Stomach (tissue), 9 donors: ENCODE results near the gene TBC1D2. TPM values are rescaled to one million over a fixed set of nuclear protein-coding genes. Genes with fewer than 3 reads are reported as not detected.

Experiments
- DNase-seq, 2 donors: peaks; one replicate each; pipeline versions ENCODE4 v3.0.0 to v3.0.0-alpha.2; 2013 to 2019
- H3K27ac ChIP-seq, 5 donors: fragments of 200-600 bp in 4 of 5; sonication (generic) in 4 of 5; one replicate each; pipeline ENCODE4 v1.5.1; 2013 to 2019; ENCODE audit warnings: mild to moderate bottlenecking in 1 of 5, moderate library complexity in 1 of 5
- H3K27me3 ChIP-seq, 3 donors: fragments of 200-600 bp; sonication (generic); one replicate each; pipeline ENCODE4 v1.5.1; 2017 to 2019; ENCODE audit warnings: mixed run types in 1 of 3
- H3K36me3 ChIP-seq, 4 donors: fragments of 200-600 bp; sonication (generic); 1 replicate in 3 of 4; 2 replicates in 1 of 4; pipeline ENCODE4 v1.5.1; 2016 to 2019
- H3K4me1 ChIP-seq, 4 donors: fragments of 200-600 bp; sonication (generic); one replicate each; pipeline ENCODE4 v1.5.1; 2016 to 2019
- H3K4me3 ChIP-seq, 4 donors: fragments of 200-600 bp; sonication (generic) in 3 of 4; one replicate each; pipeline ENCODE4 v1.5.1; 2016 to 2019; ENCODE audit warnings: mild to moderate bottlenecking in 1 of 4
- H3K9me3 ChIP-seq, 4 donors: fragments of 200-600 bp; sonication (generic); one replicate each; pipeline ENCODE4 v1.5.1; 2016 to 2019
- EP300 ChIP-seq: sonication (generic); formaldehyde crosslinking; IDR thresholded peaks from one replicate; pipeline ENCODE4 v1.6.1; 2017; ENCODE audit warnings: antibody characterized with exemption
- POLR2A ChIP-seq, 4 donors: fragments of 450-650 bp; IDR thresholded peaks; one replicate each; pipeline ENCODE4 v1.6.1; 2016; ENCODE audit warnings: antibody characterized with exemption in 4 of 4, control low read depth in 2 of 4, mild to moderate bottlenecking in 1 of 4, moderate library complexity in 1 of 4
- POLR2AphosphoS5 ChIP-seq, 3 donors: sonication (generic); formaldehyde crosslinking; IDR thresholded peaks; one replicate each; pipeline ENCODE4 v1.6.1; 2016; ENCODE audit warnings: antibody characterized with exemption in 3 of 3
- WGBS, 5 donors: extraction: QIAGEN DNeasy Blood & Tissue Kit in 3 of 5; methylation state at CpG; one replicate each; pipeline versions ENCODE4 v1.1.5 to v1.1.7; 2013 to 2018; 5-methylcytosine and 5-hydroxymethylcytosine counted together
- intact Hi-C: fragments of 100-400 bp; cut with DNase I; formaldehyde crosslinking; loops from one replicate; pipeline ENCODE4 v1.15.1; 2023; ENCODE audit warnings: low total_unique reads
- polyA plus RNA-seq, 3 donors: library from polyadenylated mRNA; stranded (reverse); fragments of 200-250 nt; gene quantifications; one replicate each; pipeline ENCODE4 v1.2.3, GENCODE V29; 2013
- total RNA-seq, 5 donors: library from RNA; depleted of rRNA; stranded (reverse); fragments of >200 nt; gene quantifications; one replicate each; pipeline versions ENCODE4 v1.1.0 to v1.2.3, GENCODE V29; 2014 to 2016
- TF ChIP-seq, protein P1 (sequence below), 7 experiments: fragments of 450-650 bp in 4 of 7; fragments of 200-600 bp in 3 of 7; sonication (generic) in 3 of 7; IDR thresholded peaks; one replicate each; pipeline ENCODE4 v1.5.1; 2016 to 2019; ENCODE audit warnings: antibody characterized with exemption in 7 of 7, control low read depth in 2 of 7, mild to moderate bottlenecking in 1 of 7
- donor health status: healthy with polysubstance abuse.
- donor health status: Bipolar disorder and iron deficiency.
- donor health status: healthy.

TBC1D2 gene
- total and polyA plus RNA-seq, 8 donors, result 2.9 to 36.4 (median 15.9) TPM

DNA sequence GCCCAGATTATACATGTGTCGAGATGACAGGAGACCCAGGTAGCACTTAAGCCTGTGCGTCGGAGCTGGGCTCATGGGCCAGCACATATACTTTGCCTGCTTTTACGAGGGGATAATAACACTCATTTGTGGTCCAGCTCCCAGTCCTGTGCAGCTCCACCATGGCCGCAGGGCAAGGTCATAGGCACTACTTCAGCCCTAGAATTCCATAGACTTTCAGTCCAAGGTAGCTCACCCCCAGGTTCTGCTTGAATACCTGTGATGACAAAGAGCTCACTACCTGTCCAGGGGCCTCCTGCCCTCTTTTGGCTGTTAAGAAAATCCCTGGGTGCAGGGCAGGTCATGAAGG lies 64.7 kb downstream of the TBC1D2 start:
- H3K4me3 ChIP-seq, result peak overlapping the region in 1 of 4 donors; percentile 77
- TF ChIP-seq EP300 (no peak), POLR2AphosphoS5 (IDR thresholded peaks at IDR 0.05) (no peak), POLR2A (IDR thresholded peaks at IDR 0.05) (no peak)
- TF ChIP-seq, protein P1, sequence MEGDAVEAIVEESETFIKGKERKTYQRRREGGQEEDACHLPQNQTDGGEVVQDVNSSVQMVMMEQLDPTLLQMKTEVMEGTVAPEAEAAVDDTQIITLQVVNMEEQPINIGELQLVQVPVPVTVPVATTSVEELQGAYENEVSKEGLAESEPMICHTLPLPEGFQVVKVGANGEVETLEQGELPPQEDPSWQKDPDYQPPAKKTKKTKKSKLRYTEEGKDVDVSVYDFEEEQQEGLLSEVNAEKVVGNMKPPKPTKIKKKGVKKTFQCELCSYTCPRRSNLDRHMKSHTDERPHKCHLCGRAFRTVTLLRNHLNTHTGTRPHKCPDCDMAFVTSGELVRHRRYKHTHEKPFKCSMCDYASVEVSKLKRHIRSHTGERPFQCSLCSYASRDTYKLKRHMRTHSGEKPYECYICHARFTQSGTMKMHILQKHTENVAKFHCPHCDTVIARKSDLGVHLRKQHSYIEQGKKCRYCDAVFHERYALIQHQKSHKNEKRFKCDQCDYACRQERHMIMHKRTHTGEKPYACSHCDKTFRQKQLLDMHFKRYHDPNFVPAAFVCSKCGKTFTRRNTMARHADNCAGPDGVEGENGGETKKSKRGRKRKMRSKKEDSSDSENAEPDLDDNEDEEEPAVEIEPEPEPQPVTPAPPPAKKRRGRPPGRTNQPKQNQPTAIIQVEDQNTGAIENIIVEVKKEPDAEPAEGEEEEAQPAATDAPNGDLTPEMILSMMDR (IDR thresholded peaks at IDR 0.05), result no peak
- peaks cover 12 to 31% (median 20%) of the 10 kb centered on the region in 4 donors for H3K4me1 ChIP-seq
- H3K27ac ChIP-seq, result no peak overlapping the region
- H3K9me3 ChIP-seq, result no peaks in the 10 kb centered on the region
- no peak for DNase-seq
- 76 to 92% (median 86%) methylated on average over 5 of the region's 5 CpGs for WGBS, 5 donors
- no peaks in the 10 kb centered on the region for H3K36me3 ChIP-seq
- H3K27me3 ChIP-seq, result no peaks in the 10 kb centered on the region
- intact Hi-C loops, result no loop called here

DNA sequence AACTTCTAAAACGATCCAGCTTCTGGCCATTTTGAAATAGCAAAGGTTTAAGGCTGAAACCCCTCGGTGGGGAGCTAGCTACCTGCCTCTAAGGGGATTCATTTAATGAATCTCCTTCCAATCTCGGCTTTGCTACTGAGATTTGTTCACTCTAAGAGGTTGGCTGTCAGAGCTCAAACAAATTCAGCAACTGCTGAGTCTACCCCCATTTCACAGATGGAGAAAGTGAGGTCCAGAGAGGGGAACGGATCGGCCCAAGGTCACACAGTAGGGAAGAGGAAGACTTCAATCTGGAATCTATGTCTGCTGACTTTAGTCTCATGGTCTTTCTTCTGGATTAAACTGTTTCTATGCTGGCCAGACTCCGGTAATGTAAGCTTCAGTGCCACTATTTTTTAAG lies 66.0 kb downstream of the TBC1D2 start:
- TF ChIP-seq, protein P1 (IDR thresholded peaks at IDR 0.05), result no peak
- TF ChIP-seq EP300 (no peak), POLR2AphosphoS5 (IDR thresholded peaks at IDR 0.05) (no peak), POLR2A (IDR thresholded peaks at IDR 0.05) (no peak)
- no peak overlapping the region for H3K4me3 ChIP-seq
- WGBS, 5 donors, result 73 to 87% (median 82%) methylated on average over 6 of the region's 6 CpGs
- H3K4me1 ChIP-seq, result peaks cover 12 to 40% (median 20%) of the 10 kb centered on the region in 4 donors
- H3K36me3 ChIP-seq, result no peaks in the 10 kb centered on the region
- H3K27ac ChIP-seq, result no peak overlapping the region
- intact Hi-C loops, result loop anchor here (10.0 kb wide), 1 partner anchor 95 kb away; no protein-coding TSS in a partner anchor
- no peaks in the 10 kb centered on the region for H3K27me3 ChIP-seq
- no peak for DNase-seq
- H3K9me3 ChIP-seq, result no peaks in the 10 kb centered on the region

GRCh38 chr9:98187926-98188325 lies 67.5 kb downstream of the TBC1D2 start:
- TF ChIP-seq, protein P1 (IDR thresholded peaks at IDR 0.05), result no peak
- TF ChIP-seq POLR2AphosphoS5 (IDR thresholded peaks at IDR 0.05) (no peak), EP300 (no peak), POLR2A (IDR thresholded peaks at IDR 0.05) (no peak)
- H3K4me1 ChIP-seq, result peaks cover 6 to 33% (median 14%) of the 10 kb centered on the region in 4 donors
- 87 to 96% (median 94%) methylated on average over 5 of the region's 5 CpGs for WGBS, 5 donors
- no peak for DNase-seq
- H3K4me3 ChIP-seq, result no peak overlapping the region
- H3K36me3 ChIP-seq, result no peaks in the 10 kb centered on the region
- no peaks in the 10 kb centered on the region for H3K9me3 ChIP-seq
- intact Hi-C loops, result loop anchor here (10.0 kb wide), 1 partner anchor 93 kb away; no protein-coding TSS in a partner anchor
- no peaks in the 10 kb centered on the region for H3K27me3 ChIP-seq
- no peak overlapping the region for H3K27ac ChIP-seq

DNA sequence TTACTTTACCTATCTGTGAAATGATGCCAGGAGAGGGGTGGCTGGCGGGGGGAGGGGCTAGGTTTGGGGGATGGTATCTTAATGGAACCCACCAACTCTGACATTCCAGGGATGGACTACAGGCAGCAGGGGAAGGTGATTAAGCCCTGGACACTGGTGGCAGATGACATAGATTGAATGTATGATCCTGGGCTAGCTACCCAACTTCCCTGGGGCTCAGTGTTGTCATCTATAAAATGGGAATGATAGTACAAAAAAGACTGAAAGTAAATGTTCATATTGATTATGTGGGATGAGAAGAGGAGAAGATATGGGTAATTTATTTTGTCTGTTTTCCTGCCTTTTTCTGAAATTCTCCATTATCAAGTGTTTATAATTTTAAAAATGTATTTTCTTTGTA lies 69.2 kb downstream of the TBC1D2 start:
- H3K9me3 ChIP-seq, result no peaks in the 10 kb centered on the region
- H3K27me3 ChIP-seq, result no peaks in the 10 kb centered on the region
- H3K27ac ChIP-seq, result no peak overlapping the region
- no peak overlapping the region for H3K4me3 ChIP-seq
- intact Hi-C loops, result loop anchor here (10.0 kb wide), 1 partner anchor 91 kb away; no protein-coding TSS in a partner anchor
- no peak for DNase-seq
- WGBS, 5 donors, result 40 to 100% (median 45%) methylated on average over 1 of the region's 1 CpG
- TF ChIP-seq EP300, result no peak
- no peak for TF ChIP-seq POLR2A (IDR thresholded peaks at IDR 0.05)
- TF ChIP-seq, protein P1 (IDR thresholded peaks at IDR 0.05), result no peak
- TF ChIP-seq POLR2AphosphoS5 (IDR thresholded peaks at IDR 0.05), result no peak
- H3K36me3 ChIP-seq, result no peaks in the 10 kb centered on the region
- peaks cover 0 to 31% (median 2%) of the 10 kb centered on the region in 4 donors for H3K4me1 ChIP-seq
